Liver (tissue), 9 donors: Measurements from ENCODE around the gene MYBPH. TPM values are rescaled to one million over a fixed set of nuclear protein-coding genes. Genes with fewer than 3 reads are reported as not detected.

Experiments
- DNase-seq: peaks from one replicate; pipeline ENCODE4 v3.0.0-alpha.2; 2017; ENCODE audit warnings: low spot score
- H3K27ac ChIP-seq, 2 donors: one replicate each; pipeline ENCODE4 v1.7.0; 2013; ENCODE audit warnings: inconsistent platforms in 2 of 2, low read length in 2 of 2, control low read depth in 1 of 2, low read depth in 1 of 2, mild to moderate bottlenecking in 1 of 2
- H3K27me3 ChIP-seq, 4 donors: one replicate each; pipeline versions ENCODE4 v1.6.1 to v1.7.0; 2013; ENCODE audit warnings: low read length in 3 of 4, inconsistent platforms in 1 of 4, mild to moderate bottlenecking in 1 of 4, moderate library complexity in 1 of 4; ENCODE audit not compliant: control insufficient read depth in 4 of 4, insufficient read depth in 4 of 4
- H3K36me3 ChIP-seq, 4 donors: one replicate each; pipeline versions ENCODE4 v1.6.1 to v1.7.0; 2013; ENCODE audit warnings: low read length in 3 of 4, mild to moderate bottlenecking in 3 of 4, low read depth in 1 of 4, moderate library complexity in 1 of 4; ENCODE audit not compliant: control insufficient read depth in 4 of 4, insufficient read depth in 3 of 4
- H3K4me1 ChIP-seq, 4 donors: one replicate each; pipeline versions ENCODE4 v1.6.1 to v1.7.0; 2013; ENCODE audit warnings: low read length in 3 of 4, mild to moderate bottlenecking in 3 of 4, moderate library complexity in 1 of 4; ENCODE audit not compliant: control insufficient read depth in 4 of 4, insufficient read depth in 4 of 4
- H3K4me3 ChIP-seq, 3 donors: one replicate each; pipeline versions ENCODE4 v1.6.1 to v1.7.0; 2013; ENCODE audit warnings: low read length in 3 of 3, control low read depth in 1 of 3, low read depth in 1 of 3, mild to moderate bottlenecking in 1 of 3
- H3K9ac ChIP-seq, 2 donors: one replicate each; pipeline ENCODE4 v1.7.0; 2013; ENCODE audit warnings: low read length in 2 of 2, mild to moderate bottlenecking in 2 of 2, moderate library complexity in 2 of 2, control low read depth in 1 of 2, low read depth in 1 of 2
- H3K9me3 ChIP-seq, 4 donors: one replicate each; pipeline versions ENCODE4 v1.6.1 to v1.7.0; 2013; ENCODE audit warnings: low read length in 3 of 4; ENCODE audit not compliant: control insufficient read depth in 4 of 4
- ATF3 ChIP-seq: IDR thresholded peaks from 2 replicates; pipeline ENCODE4 v1.6.1; 2016; ENCODE audit warnings: antibody characterized with exemption
- CTCF ChIP-seq: fragments of 150-350 bp; IDR thresholded peaks from 2 replicates; pipeline ENCODE4 v1.5.1; 2017; ENCODE audit warnings: improper control_type of control experiment, low read depth, low read length; ENCODE audit not compliant: missing input control
- EGR1 ChIP-seq, 2 donors: IDR thresholded peaks; 2 replicates each; pipeline ENCODE4 v1.6.1; 2016 to 2018; ENCODE audit warnings: antibody characterized with exemption in 2 of 2, low read depth in 2 of 2
- FOXA1 ChIP-seq: IDR thresholded peaks from 2 replicates; pipeline ENCODE4 v1.6.1; 2016; ENCODE audit warnings: antibody characterized with exemption
- FOXA2 ChIP-seq: IDR thresholded peaks from 2 replicates; pipeline ENCODE4 v1.6.1; 2016; ENCODE audit warnings: antibody characterized with exemption
- HNF4A ChIP-seq, 2 donors: conservative IDR thresholded peaks; 2 replicates each; pipeline ENCODE4 v1.6.1; 2016; ENCODE audit warnings: antibody characterized with exemption in 2 of 2, mild to moderate bottlenecking in 2 of 2
- JUND ChIP-seq, 2 donors: IDR thresholded peaks; 2 replicates each; pipeline ENCODE4 v1.6.1; 2016; ENCODE audit warnings: antibody characterized with exemption in 2 of 2
- MAX ChIP-seq: IDR thresholded peaks from 2 replicates; pipeline ENCODE4 v1.6.1; 2016; ENCODE audit warnings: antibody characterized with exemption
- NR2F2 ChIP-seq: IDR thresholded peaks from 2 replicates; pipeline ENCODE4 v1.6.1; 2016; ENCODE audit warnings: antibody characterized with exemption
- RAD21 ChIP-seq, 2 donors: IDR thresholded peaks; 2 replicates each; pipeline ENCODE4 v1.6.1; 2016; ENCODE audit warnings: antibody characterized with exemption in 2 of 2, mild to moderate bottlenecking in 2 of 2
- REST ChIP-seq: IDR thresholded peaks from 2 replicates; pipeline ENCODE4 v1.6.1; 2016; ENCODE audit warnings: antibody characterized with exemption, mild to moderate bottlenecking
- RXRA ChIP-seq, 2 donors: IDR thresholded peaks; 2 replicates each; pipeline ENCODE4 v1.6.1; 2017 to 2018; ENCODE audit warnings: antibody characterized with exemption in 2 of 2, mild to moderate bottlenecking in 1 of 2
- TAF1 ChIP-seq: conservative IDR thresholded peaks from 2 replicates; pipeline ENCODE4 v1.6.1; 2016; ENCODE audit warnings: antibody characterized with exemption, mild to moderate bottlenecking
- YY1 ChIP-seq: IDR thresholded peaks from 2 replicates; pipeline ENCODE4 v1.6.1; 2016; ENCODE audit warnings: antibody characterized with exemption, mild to moderate bottlenecking
- ZBTB33 ChIP-seq: IDR thresholded peaks from 2 replicates; pipeline ENCODE4 v1.6.1; 2016; ENCODE audit warnings: antibody characterized with exemption
- WGBS: extraction: QIAGEN DNeasy Blood & Tissue Kit; methylation state at CpG from one replicate; pipeline ENCODE4 v1.1.7; 2013; 5-methylcytosine and 5-hydroxymethylcytosine counted together
- polyA plus RNA-seq, 2 donors: library from polyadenylated mRNA; stranded (reverse) in 1 of 2; unstranded in 1 of 2; fragments of 200-250 nt in 1 of 2; fragments of >200 nt in 1 of 2; fragmentation: Nextera tagmentation in 1 of 2; extraction: Ambion mirVana in 1 of 2; gene quantifications; one replicate each; pipeline versions ENCODE4 v1.2.1 to v1.2.3, GENCODE V29; 2013 to 2015
- total RNA-seq, 2 donors: library from RNA; depleted of rRNA; stranded (reverse); fragments of >200 nt; gene quantifications; one replicate each; pipeline ENCODE4 v1.2.3, GENCODE V29; 2014
- donor health status: healthy.
- donor health status: healthy.
- donor health status: healthy.
- donor health status: healthy.
- donor health status: healthy.

Gene MYBPH
- total and polyA plus RNA-seq, 4 donors: 0.09 TPM; not detected in 3

- DNase-seq: no peak
- H3K9me3 ChIP-seq: no peaks in the 10 kb centered on the region
- no peak overlapping the region for H3K4me3 ChIP-seq
- H3K36me3 ChIP-seq: no peaks in the 10 kb centered on the region
- WGBS: 72% methylated on average over 7 of the region's 7 CpGs
- no peak overlapping the region for H3K27ac ChIP-seq
- H3K9ac ChIP-seq: no peak overlapping the region
- H3K4me1 ChIP-seq: no peaks in the 10 kb centered on the region
- peaks cover 0 to 2% (median 0%) of the 10 kb centered on the region in 4 donors for H3K27me3 ChIP-seq
- no peak for TF ChIP-seq CTCF
- TF ChIP-seq JUND (IDR thresholded peaks at IDR 0.05): no peak
- no peak for TF ChIP-seq FOXA2
- no peak for TF ChIP-seq TAF1
- no peak for TF ChIP-seq REST
- no peak for TF ChIP-seq ZBTB33
- no peak for TF ChIP-seq RAD21 (IDR thresholded peaks at IDR 0.05)
Measured at GRCh38 chr1:203163891-203164635, 11.6 kb downstream of the MYBPH start.

- Histone ChIP-seq H3K27me3 (peaks cover 0 to 2% (median 0%) of the 10 kb centered on the region in 4 donors), H3K4me3 (no peak overlapping the region), H3K27ac (no peak overlapping the region), H3K9ac (no peak overlapping the region), H3K9me3 (peaks cover 0 to 3% (median under 1%) of the 10 kb centered on the region in 4 donors), H3K4me1 (no peaks in the 10 kb centered on the region), H3K36me3 (no peaks in the 10 kb centered on the region)
- no peak for DNase-seq
- 50% methylated on average over 1 of the region's 1 CpG for WGBS
- TF ChIP-seq REST: no peak
- TF ChIP-seq JUND (IDR thresholded peaks at IDR 0.05): no peak
- TF ChIP-seq CTCF: no peak
- TF ChIP-seq FOXA1: no peak
- no peak for TF ChIP-seq ATF3
- no peak for TF ChIP-seq RAD21 (IDR thresholded peaks at IDR 0.05)
- TF ChIP-seq HNF4A (conservative IDR thresholded peaks at IDR 0.05): no peak
- no peak for TF ChIP-seq YY1
- TF ChIP-seq NR2F2: no peak
- TF ChIP-seq MAX: no peak
- no peak for TF ChIP-seq EGR1 (IDR thresholded peaks at IDR 0.05; ENCODE audit: low read depth in 2 of 2)
- TF ChIP-seq RXRA (IDR thresholded peaks at IDR 0.05): no peak
- TF ChIP-seq TAF1: no peak
Measured at GRCh38 chr1:203162403-203162802, 13.2 kb downstream of the MYBPH start.
